GM21447 (cell line): Measurements from ENCODE around the gene CDH23.

Source experiments
- ATAC-seq: cut with Tn5 transposase; IDR thresholded peaks from one replicate; pipeline ENCODE4 v1.9.1; 2021; ENCODE audit not compliant: unreplicated experiment

CDH23 gene

GRCh38 chr10:71852355-71852937, 455.7 kb downstream of the CDH23 start:
- ATAC-seq: no peak

GRCh38 chr10:71854031-71854430, 457.3 kb downstream of the CDH23 start:
- ATAC-seq: no peak

GRCh38 chr10:71856619-71857018, 459.9 kb downstream of the CDH23 start:
- ATAC-seq: no peak

GRCh38 chr10:71857934-71858890, 461.5 kb downstream of the CDH23 start:
- no peak for ATAC-seq

- no peak for ATAC-seq
Observed at GRCh38 chr10:71860243-71861029, 463.7 kb downstream of the CDH23 start.

GRCh38 chr10:71863203-71863602, 466.5 kb downstream of the CDH23 start:
- no peak for ATAC-seq

GRCh38 chr10:71864911-71865361, 468.2 kb downstream of the CDH23 start:
- ATAC-seq: no peak
